Measurements from ENCODE around the gene DLG2.

DNA sequence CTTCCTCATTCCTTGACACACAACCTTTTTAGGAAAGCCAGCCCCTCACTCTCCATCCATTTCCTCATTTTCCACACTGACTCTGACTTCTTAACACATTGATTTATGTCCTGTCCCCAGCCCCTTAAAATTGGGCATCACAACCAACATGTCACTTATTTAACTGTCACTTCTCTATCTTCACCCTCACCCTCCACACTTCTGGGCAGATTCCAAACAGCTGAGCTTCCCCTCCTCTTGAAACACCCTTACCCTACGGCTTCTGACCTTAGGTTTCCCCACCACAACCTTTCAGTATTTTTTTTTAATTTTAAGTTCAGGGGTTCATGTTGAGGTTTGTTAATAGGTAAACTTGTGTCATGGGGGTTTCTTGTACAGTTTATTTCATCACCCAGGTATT lies 696.3 kb downstream of the DLG2 start:
- TF ChIP-seq, protein P1, sequence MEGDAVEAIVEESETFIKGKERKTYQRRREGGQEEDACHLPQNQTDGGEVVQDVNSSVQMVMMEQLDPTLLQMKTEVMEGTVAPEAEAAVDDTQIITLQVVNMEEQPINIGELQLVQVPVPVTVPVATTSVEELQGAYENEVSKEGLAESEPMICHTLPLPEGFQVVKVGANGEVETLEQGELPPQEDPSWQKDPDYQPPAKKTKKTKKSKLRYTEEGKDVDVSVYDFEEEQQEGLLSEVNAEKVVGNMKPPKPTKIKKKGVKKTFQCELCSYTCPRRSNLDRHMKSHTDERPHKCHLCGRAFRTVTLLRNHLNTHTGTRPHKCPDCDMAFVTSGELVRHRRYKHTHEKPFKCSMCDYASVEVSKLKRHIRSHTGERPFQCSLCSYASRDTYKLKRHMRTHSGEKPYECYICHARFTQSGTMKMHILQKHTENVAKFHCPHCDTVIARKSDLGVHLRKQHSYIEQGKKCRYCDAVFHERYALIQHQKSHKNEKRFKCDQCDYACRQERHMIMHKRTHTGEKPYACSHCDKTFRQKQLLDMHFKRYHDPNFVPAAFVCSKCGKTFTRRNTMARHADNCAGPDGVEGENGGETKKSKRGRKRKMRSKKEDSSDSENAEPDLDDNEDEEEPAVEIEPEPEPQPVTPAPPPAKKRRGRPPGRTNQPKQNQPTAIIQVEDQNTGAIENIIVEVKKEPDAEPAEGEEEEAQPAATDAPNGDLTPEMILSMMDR (IDR thresholded peaks at IDR 0.05; ENCODE audit: low read length) = no peak
- TF ChIP-seq EZH2 (optimal IDR thresholded peaks at IDR 0.05; ENCODE audit: low read depth, low read length) (no peak), EZH2phosphoT487 (IDR thresholded peaks at IDR 0.05; ENCODE audit: low read length) (no peak)

All from MM.1S (cell line).